Fibroblast of skin of left biceps (primary cell): ENCODE data around the gene CHD2.
"Not testable (repeated sequence)": the region's sequence is repeated elsewhere in the genome, so short reads cannot be mapped to it uniquely, and the experiment has no call there.

Source experiments
- DNase-seq, 2 experiments: peaks; one replicate each; pipeline ENCODE4 v3.0.0-alpha.2; 2013; ENCODE audit warnings: low read depth in 2 of 2

Gene CHD2

DNA sequence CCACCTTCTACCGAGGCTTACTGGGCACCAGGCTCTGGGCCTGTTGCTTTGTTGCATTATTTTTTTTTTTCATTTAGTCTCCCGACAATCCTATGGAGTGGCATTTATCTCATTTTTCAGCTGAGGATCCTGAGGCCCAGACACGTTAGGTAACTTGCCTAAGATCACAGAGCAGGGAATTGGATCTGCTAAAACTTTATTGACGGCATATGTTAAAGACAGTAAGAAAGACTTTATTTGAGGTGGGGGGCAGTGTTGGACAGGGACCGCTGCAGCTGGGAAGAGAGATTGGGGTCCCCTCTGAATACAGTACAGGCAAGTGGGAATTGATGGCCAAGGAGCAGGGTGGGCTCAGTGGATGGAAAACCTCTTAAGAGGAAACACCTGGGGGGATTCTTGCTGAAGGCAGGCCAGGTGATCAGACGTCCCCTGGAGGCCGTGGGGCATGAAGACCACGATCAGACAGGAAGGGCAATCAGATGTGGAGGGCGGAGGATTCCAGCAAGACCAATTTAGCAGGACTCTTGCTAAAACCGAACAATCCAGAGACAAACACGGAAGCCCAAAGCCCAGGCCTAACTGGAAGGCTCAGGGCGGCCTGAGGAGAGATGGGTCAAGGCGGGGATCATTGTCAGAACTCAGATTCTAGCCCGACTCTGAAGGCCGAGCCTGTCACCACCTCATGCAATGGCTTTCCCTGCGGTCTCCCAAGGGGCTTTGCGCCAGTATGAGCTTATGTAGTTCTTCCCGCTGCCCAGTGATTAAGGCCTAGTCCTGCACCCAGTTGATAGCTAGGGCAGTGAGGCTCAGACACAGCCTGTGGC is 135.2 kb downstream of the CHD2 start:
- DNase-seq, result no peak

DNA sequence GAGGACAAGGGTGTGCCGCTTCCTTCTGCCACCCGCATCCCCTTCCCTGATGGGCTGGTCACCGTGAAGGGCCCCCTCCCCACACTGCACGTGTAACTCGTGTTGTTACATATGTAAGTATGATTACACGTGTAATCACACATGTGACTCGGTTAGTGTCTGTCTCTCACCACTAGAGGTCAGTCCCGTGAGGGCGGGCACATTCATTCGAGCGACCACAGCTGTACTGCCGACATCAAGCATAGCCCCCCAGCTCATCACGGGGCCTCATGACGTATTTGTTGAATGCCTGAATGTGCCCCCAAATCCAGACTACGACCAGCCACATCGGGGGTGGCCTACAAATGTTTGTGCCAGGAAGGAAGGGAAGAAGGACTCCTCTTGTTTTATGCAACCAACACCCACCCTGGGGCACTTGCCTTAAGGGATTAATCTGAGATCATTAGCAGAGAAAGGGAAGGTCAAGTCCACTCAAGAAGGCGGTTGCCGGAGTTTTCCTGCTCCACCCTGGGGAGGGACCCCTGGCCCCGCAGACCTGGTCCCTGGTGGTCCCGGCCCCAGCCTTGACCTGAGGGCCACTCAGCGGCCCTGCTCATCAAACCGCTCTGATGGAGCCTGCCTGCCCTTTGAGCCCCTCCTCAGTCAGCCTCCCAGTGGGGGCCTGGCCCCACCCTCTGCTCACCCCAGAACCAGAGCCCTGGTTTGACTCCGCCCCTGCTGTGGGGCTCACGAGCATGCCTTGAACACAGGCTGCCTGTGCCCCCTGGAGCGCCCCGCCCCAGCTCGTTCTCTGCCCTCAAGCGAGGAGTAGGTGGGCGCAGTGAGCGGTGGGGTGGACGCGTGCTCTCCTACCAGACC is 136.1 kb downstream of the CHD2 start:
- DNase-seq, result no peak

DNA sequence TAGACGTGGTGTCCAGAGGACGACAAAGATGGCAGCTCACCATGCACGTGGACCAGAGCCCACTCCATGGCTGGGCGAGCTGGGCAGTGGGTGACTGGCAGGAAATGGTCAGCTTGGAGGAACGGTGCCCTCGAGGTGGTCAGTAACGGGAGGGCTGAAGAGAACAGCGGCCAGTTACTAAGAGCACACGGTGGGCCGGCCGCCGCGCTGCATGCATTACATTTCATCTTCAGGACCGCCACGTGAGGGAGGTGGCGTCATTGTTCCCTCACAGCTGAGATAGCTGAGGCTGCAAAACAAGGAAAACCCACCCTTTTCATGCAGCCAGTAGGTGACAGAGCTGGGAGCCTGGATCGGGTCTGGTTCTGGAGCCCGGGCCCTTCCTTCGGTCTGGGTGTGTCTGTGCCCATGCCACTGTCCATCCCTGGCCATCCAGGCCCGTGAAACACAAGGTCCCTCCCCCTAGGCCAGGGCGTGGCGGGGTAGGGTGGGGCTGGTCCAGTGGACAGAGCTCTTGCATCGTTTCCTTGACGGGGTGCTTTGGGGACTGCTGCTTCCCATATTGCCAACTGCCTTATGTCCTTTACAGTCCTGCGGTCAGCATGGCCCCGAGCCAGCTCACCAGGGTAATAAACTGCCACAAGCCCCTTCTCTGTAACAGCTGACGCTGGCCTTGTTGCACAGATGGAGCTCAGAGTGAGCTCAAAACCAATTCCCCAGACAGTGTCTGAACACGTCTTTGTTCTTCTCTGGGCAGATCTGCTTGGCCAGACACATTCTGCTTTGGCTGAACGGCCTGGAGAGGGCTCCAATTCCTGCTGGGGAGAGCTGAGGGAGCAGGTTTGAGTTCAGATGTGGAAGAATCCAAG is 137.1 kb downstream of the CHD2 start:
- peak in 1 of 2 experiments; percentile 20 for DNase-seq

DNA sequence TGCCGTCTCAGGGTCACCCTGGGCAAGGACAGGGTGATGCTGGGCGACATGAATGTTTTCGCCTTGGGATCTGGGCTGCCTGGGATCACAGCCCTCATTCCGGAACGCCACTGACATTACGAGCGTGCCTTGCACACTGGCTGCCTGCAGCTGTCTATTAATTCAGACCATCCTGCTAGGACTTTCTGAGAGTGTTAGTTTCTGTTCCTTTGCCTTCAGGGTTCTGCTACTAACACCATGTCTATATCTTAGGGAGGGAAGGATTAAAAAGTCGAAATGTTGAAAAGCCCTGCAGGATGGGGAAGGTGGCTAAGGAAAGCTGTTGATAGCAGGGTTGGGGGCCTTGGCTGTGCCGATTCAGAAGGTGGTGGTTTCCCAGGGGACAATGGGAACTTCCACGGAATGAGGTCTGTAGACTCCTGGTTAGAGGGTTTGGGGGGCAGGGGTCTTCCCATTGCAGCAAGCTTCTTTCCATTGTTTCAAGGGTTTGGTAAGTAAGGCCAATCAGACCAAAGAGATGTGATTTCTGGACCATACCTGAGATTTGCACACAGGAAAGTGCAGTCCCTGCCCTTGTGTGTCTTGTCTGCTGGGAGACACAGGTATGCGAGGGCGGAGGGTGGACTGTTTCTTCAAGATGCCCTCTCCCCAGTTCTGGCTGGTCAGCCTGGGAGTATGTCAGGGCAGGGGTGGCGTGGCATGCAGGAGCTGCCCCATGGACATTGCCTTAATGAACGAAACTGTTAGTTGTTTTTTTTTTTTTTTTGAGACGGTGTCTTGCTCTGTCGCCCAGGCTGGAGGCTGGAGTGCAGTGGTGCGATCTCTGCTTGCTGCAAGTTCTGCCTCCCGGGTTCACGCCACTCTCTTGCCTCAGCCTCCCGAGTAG is 137.9 kb downstream of the CHD2 start:
- DNase-seq, result no peak

DNA sequence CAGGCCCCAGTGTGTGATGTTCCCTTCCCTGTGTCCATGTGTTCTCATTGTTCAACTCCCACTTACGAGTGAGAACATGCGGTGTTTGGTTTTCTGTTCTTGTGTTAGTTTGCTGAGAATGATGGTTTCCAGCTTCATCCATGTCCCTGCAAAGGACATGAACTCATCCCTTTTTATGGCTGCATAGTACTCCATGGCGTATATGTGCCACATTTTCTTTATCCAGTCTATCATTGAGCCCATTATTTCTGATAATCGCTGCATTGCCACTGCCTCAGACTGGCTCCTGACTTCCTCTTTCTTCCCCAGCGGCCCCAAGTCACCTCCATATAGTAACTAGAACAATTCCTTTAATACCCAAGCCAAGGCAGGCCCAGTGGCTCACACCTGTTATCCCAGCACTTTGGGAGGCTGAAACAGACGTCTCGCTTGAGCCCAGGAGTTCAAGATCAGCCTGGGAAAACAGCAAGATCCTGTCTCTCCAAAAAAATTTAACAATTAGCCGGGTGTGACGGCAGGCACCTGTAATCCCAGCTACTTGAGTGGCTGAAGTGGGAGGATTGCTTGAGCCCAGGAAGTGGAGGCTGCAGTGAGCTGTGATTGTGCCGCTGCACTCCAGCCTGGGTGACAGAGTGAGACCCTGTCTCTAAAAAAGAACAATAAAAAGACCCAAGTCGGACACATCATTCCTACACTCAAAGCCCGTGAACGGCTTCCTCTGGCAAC is 139.6 kb downstream of the CHD2 start:
- not testable (repeated sequence) for DNase-seq

DNA sequence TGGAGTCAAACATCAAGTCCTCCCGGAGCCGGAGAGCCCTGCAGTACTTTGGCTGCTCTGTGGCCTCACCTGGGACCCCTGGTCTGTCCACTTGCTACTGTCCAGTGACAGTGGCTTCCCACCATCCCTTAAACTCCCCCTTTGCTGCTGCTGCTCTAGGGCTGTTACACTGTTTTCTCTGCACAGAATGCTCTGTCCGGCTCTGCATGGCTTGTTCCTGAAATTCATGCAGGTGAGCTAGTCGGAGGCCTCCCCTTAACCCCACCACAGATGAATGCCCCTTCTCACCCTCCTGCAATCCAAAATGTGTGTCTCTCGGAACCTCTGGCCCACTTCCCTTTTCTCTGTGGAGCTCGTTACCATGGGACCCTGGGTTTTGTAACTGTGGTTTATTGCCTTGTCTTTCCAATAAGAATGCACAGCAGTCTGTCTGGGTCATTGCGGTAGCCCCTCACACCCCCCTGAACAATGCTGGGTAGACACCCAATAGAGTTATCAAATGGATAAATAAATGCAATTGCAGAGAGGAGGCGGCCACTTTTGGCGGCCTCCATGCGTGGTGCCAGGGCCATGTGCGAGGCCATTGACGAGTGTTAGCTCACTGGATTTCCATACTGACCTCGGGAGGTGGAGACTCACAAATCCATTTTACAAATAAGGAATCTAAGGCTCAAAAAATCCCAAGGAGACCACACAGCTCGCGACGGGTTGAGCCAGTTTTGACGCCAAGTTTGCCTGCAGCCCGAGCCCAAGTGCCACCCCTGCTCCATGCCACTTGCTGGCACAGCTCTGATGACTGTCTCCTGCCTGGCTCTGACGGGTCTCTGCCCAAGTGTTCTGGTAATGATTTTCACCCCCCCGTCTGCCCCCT is 140.4 kb downstream of the CHD2 start:
- DNase-seq, result no peak

DNA sequence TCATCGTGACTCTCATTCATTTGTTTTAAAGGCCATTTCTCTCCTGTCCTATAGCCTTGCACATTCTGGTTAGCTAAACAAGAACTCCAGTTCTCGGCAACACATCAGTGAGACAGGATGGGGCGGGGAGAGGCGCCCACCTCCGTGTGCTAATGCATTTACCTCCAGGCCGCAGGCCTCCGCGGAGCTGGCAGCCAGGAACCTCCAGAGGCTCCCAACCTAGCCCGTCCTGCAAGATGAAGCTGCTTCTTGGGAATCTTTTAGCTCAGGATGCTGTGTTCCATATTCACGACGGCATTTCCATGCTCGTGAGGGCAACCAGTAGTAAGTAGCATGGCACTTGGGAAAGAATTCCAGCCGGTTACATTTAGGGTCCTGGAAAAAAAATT is 141.0 kb downstream of the CHD2 start:
- no peak for DNase-seq

DNA sequence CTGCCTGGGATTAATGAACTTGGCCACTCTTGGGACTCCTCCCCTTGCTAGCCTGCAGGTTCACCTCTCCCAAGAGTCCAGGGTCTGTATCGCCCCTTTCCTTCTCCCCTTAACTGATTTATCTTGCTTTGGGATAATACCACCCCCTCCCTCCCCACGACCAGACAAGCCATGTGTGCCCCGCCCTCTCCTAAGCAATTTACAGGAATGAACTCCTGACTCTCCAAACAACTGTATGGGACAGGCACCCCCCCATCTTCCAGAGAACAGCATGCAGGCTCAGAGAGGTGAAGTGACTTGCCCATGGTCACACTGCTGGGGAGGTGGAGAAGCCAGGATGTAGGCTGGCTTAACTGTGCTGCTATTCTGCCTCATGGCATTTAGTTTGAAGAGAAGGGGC is 142.1 kb downstream of the CHD2 start:
- DNase-seq, result no peak

DNA sequence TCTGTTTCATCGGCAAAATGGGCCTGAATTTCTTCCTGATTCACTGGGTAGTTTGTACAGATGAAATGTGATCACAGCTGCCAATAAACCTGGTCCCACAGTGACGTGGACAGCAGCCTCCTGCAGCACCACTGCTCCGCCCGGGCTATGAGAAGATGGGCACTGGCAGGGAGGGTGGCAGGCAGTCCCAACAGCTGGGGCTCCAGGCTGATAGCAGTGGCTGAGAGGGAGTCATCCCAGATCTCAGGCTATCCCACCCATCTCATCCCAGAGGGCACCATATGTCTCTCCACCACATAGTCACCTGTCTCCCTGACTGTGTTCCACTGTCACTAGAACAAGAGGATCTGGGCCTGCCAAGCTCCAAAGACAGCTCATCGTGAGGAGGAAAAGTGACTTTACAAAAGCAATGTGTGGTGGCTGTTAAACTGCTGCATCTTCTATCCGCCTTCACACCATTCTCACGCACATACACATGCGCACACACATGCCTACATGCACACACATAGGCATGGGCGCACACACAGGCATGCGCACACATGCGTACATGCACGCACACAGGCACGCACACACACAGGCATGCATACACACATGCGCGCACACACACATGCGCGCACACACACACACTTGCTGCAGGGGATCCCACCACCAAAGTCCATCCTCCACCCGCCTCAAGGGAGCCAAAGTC is 142.7 kb downstream of the CHD2 start:
- no peak for DNase-seq

DNA sequence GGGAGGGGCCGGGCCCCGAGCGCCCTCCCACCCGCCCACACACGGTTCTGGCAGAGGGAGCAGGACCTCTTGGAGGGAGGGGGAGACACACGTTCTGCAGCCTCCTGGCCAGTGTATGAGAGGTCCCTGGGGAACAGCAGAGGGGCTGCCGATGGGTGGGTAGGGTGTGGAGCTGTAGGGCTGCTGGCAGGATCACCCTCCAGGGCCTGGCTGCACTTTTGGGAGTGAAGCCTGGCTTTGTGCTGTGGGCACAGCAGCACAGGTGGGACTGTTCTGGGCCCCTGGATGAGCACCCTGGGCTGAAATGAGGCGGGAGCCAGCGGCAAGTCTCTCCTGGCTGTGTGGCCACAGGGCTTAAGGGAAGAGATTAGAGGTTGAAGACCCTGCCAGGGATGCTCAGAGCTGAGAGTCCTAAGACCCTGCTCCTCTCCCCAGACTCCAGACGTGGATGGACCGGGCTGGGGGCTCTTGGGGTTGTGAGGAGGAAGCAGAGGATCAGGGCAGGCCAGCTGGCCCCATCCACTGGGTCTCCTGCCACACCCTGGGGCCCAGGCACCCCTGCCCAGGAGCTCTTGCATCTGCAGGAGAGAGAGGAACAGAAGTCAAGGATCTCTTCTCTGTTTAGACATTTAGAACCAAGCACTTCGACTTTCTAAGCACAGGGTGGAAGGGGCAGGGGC is 143.6 kb downstream of the CHD2 start:
- DNase-seq, result no peak

DNA sequence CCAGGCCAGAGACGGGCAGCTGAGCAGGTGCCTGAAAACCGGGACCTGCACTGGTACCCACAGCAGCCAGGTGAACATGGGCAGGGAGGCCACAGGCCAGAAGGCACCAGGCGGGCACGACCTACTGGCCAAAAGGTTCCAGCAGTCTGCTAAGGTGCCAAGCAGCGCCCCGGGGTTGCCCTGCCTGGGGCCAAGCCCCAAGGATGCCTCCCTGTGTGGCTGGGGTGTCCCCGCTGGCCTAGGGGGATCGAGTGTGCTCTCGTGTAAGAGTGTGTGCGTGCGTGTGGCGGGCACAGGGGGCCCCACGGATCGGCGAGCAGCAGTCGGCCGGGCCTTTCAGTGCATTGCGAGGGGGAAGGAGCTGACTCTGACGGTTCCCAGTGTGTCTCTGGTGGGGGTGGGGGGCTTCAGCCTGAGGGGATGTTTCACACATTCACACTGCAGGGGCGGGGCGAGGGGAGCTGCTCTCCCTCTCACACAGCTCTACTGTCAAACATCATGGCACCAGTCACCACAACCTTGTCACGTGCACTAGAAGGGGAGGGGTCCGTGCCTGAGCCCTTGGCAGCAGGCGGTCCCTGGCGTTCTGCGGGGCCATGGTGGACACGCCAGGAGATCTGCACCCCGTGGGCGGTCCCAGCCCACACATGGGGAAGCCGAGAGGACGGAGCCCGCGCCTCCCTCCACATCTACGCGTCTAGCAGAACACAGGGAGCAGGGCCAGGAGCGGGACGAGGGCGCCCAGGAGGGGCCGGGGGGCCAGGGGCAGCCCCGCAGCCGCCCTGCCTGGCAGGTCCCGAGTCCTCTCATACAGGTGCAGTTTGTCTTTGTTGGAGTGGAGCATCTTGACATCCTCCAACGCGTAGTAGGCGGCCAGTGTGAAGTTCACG is 144.4 kb downstream of the CHD2 start:
- no peak for DNase-seq

DNA sequence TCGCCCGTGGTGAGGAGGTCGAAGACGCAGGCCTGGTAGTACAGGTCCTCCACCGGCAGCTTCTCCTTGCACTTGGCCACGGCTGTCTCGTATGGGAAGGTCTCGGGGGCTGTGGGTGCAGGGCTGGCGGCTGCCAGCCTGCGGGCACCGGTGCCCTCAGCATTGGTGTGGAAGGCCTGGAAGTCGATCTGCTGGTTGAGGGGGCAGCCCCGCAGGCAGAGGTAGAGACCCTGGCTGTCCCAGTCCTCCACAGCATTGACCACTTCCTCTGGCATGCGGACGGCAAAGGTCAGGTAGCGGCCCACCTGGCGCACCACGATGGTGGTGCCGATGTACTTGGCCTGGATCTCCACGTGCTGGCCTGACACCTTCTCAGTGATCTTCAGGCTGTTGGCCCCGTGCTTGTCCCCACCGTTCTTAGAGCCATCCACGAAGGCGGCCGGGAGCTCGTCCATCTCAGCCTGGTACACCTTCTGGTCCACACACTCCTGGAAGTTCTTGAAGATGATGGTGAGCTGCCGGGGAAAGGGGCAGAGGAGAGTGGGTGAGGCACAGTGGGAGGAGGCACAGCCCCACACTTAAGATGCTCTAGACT is 145.2 kb downstream of the CHD2 start:
- DNase-seq, result no peak

DNA sequence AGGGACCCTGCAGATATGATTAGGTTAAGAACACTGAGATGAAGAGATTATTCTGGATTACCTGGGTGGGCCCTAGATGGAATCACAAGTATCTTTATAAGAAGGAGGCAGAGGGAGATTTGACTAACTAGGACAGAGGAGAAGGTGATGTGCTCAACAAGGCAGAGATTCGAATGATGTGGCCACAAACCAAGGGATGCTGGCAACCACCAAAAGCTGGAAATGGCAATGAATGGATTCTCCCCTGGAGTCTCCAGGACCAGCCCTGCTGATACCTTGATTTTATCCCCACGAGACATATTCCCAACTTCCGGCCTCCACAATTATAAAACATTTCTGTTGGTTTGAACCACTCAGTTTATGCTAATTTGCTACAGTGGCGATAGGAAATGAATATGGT is 146.0 kb downstream of the CHD2 start:
- no peak for DNase-seq

DNA sequence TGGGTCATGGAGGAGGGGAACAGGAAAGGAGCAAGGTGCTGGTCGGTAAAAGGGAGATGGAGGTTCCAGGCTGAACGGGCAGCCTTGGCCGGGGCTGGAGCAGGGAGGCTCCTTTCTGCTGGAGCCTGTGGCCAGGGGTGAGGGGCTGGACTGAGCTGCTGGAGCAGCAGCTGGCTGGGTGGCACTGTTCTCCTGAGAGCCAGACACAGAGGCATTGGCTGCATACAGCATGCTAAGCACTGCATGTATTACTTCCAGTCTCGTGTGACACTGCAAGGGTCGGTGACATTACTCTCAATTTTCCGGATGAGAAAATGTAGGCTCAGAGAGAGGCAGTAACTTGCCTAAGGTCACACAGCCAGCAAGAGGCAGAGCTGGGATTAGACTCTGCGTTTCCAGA is 146.6 kb downstream of the CHD2 start:
- no peak for DNase-seq

DNA sequence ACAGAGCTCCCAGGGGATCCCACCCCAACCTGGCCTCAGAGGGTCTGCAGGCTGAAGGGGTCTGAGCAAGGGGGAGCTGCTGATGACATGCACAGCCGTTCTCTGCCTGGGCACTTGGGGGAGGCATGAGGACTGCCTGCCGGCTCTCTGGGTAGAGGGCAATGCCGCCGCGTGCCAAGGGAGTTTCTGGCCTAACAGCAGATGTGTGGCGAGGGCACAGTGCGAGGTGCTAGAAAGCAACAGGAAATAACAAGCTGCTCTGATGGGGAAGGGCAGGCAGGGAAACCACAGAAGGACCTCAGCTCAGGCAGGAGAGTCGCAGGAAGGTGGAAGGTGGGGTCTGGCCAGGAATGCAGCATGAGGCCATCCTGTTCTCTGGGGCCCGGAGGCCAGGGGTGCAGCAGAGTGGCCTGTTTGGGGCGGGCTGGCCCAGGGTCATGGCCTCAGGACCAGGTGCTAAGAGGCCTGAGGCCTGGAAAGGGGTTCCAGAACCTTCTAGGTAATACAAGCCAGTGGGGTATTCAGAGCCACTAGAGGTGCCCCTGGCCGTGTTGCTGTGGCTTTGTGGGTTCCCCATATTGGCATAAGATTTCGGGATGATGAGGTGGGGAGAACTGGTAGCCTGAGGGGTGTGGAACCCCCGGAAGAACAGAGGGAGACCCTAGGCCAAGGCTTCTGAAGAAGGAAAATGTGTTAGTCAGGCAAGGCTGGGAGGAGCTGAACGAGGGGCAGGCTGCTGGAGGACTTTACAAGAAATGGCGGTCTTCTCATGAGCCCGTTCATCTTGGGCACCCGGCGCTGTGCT is 147.7 kb downstream of the CHD2 start:
- DNase-seq, result no peak

DNA sequence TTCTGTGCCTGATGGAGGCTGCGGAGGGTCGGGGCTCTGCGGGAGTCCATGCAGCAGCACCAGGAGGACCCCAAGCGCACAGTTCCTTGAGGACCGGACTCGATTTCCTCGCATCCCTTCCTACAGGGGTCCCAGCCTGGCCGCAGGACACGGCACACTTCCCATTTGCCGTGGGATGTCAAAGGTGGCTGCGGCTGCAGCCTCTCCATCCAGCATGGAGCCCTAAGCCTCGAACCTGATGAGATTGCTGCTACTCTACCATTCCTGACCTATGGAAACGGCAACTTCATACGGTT is 148.2 kb downstream of the CHD2 start:
- DNase-seq, result no peak
